LNCAP (cell line): ENCODE data around the gene RHEB.

ENCODE experiments used
- CTCF ChIP-seq: fragments of 450-650 bp; IDR thresholded peaks from 2 replicates; pipeline ENCODE4 v1.5.1; 2017; ENCODE audit warnings: mild to moderate bottlenecking

RHEB gene

GRCh38 chr7:151427705-151428377 lies 91.9 kb downstream of the RHEB start:
- TF ChIP-seq CTCF = no peak

GRCh38 chr7:151426904-151427704 lies 92.6 kb downstream of the RHEB start:
- no peak for TF ChIP-seq CTCF

- TF ChIP-seq CTCF = no peak
Observed at GRCh38 chr7:151426441-151426903, 93.2 kb downstream of the RHEB start.

- no peak for TF ChIP-seq CTCF
Observed at GRCh38 chr7:151425670-151426440, 93.8 kb downstream of the RHEB start.

GRCh38 chr7:151424799-151425198 lies 94.9 kb downstream of the RHEB start:
- no peak for TF ChIP-seq CTCF

- TF ChIP-seq CTCF = no peak
Observed at GRCh38 chr7:151423936-151424335, 95.8 kb downstream of the RHEB start.

GRCh38 chr7:151423226-151423625 lies 96.5 kb downstream of the RHEB start:
- TF ChIP-seq CTCF = no peak
